Transverse colon (tissue), 3 donors: Measurements from ENCODE around the gene TMEM181.

Source experiments
- POLR2A ChIP-seq: fragments of 450-650 bp; IDR thresholded peaks from one replicate; pipeline ENCODE4 v1.6.1; 2016; ENCODE audit warnings: antibody characterized with exemption, mild to moderate bottlenecking, moderate library complexity
- TF ChIP-seq, protein P1 (sequence below), 5 experiments: fragments of 200-600 bp in 3 of 5; fragments of 450-650 bp in 2 of 5; sonication (generic) in 3 of 5; IDR thresholded peaks; 1 replicate in 2 of 5; 2 replicates in 3 of 5; pipeline ENCODE4 v1.5.1; 2016 to 2017; ENCODE audit warnings: antibody characterized with exemption in 5 of 5, inconsistent platforms in 3 of 5, mild to moderate bottlenecking in 2 of 5, moderate library complexity in 1 of 5

DNA sequence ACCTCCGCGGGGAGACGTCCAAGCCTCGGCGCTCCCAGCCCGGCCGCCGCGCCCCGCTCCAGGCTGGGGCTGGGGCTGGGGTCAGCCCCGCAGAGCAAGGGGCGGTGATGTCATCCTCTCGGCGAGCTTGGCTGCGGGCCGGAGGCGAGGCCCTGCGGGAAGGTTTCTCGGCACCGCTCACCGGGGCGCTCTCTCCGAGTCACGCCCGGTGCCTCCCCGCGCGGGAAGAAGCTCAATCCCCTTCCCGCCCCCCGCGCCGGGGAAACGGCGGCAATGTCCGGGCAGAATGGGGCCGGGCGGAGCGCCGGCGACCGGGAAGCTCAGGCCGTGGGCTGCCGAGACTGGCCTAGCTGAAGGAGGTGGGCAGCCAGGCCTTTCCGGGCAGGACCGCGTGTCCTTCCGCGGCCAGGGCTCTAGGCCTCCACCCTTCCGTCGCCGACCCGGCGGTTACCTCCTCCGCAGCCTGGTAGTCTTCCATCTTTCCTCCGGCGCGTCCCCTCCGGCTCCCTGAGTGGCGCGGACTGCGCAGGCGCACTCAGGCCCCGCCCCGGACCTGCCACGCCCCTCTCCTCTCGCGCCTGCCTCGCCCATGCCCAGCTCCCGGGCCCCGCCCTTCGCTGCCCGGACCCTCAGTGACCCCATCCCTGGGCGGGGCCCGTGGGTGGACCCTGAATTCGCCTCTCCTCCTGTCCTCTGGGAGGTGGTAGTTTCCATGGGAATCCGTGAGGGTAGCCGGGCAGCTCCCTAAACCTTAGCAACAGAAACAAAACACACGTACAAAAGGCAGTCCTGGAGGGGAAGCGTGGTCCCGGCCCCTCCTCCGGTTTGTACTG, 84.6 kb downstream of the TMEM181 start, which contains the start of gene DYNLT1:
- TF ChIP-seq POLR2A: peak; percentile 99
- TF ChIP-seq, protein P1, sequence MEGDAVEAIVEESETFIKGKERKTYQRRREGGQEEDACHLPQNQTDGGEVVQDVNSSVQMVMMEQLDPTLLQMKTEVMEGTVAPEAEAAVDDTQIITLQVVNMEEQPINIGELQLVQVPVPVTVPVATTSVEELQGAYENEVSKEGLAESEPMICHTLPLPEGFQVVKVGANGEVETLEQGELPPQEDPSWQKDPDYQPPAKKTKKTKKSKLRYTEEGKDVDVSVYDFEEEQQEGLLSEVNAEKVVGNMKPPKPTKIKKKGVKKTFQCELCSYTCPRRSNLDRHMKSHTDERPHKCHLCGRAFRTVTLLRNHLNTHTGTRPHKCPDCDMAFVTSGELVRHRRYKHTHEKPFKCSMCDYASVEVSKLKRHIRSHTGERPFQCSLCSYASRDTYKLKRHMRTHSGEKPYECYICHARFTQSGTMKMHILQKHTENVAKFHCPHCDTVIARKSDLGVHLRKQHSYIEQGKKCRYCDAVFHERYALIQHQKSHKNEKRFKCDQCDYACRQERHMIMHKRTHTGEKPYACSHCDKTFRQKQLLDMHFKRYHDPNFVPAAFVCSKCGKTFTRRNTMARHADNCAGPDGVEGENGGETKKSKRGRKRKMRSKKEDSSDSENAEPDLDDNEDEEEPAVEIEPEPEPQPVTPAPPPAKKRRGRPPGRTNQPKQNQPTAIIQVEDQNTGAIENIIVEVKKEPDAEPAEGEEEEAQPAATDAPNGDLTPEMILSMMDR (IDR thresholded peaks at IDR 0.05): no peak
